ENCODE measurements around the gene ANXA4. TPM values are rescaled to one million over a fixed set of nuclear protein-coding genes. Genes with fewer than 3 reads are reported as not detected.
"Not testable (repeated sequence)": the region's sequence is repeated elsewhere in the genome, so short reads cannot be mapped to it uniquely, and the experiment has no call there.

Gene ANXA4
- total RNA-seq, 1 donor from 2014 or later: 102 TPM

GRCh38 chr2:69798909-69799526 lies 57.1 kb downstream of the ANXA4 start:
- DNase-seq (ENCODE audit: low spot score) (peak; percentile 18), ATAC-seq (no peak)

GRCh38 chr2:69801745-69802290 lies 59.9 kb downstream of the ANXA4 start:
- ATAC-seq: no peak
- DNase-seq (ENCODE audit: low spot score): no peak

- not testable (repeated sequence) for DNase-seq (ENCODE audit: low spot score); ATAC-seq
Observed at GRCh38 chr2:69802781-69803367, 60.9 kb downstream of the ANXA4 start.

- no peak for ATAC-seq
Observed at GRCh38 chr2:69804416-69804815, 62.5 kb downstream of the ANXA4 start.

GRCh38 chr2:69805887-69806286 lies 64.0 kb downstream of the ANXA4 start:
- DNase-seq (ENCODE audit: low spot score) (no peak), ATAC-seq (no peak)

More at GRCh38 chr2:69804416-69804815, 62.5 kb downstream of the ANXA4 start:
- DNase-seq (ENCODE audit: low spot score): no peak

- no peak for ATAC-seq
- DNase-seq (ENCODE audit: low spot score): no peak
Observed at GRCh38 chr2:69807821-69808540, 66.0 kb downstream of the ANXA4 start.

- ATAC-seq (no peak), DNase-seq (ENCODE audit: low spot score) (no peak)
Observed at GRCh38 chr2:69810550-69810949, 68.6 kb downstream of the ANXA4 start.

- DNase-seq (ENCODE audit: low spot score) (no peak), ATAC-seq (no peak)
Observed at GRCh38 chr2:69811018-69811417, 69.1 kb downstream of the ANXA4 start.

GRCh38 chr2:69811591-69811990 lies 69.7 kb downstream of the ANXA4 start:
- DNase-seq (ENCODE audit: low spot score): no peak
- no peak for ATAC-seq

- DNase-seq (ENCODE audit: low spot score) (no peak), ATAC-seq (peak; percentile 29)
Observed at GRCh38 chr2:69815717-69816116, 73.8 kb downstream of the ANXA4 start.

GRCh38 chr2:69816923-69817542 lies 75.1 kb downstream of the ANXA4 start:
- ATAC-seq (peak; percentile 97), DNase-seq (ENCODE audit: low spot score) (peak; percentile 76)

GRCh38 chr2:69817729-69818501 lies 76.0 kb downstream of the ANXA4 start:
- ATAC-seq (no peak), DNase-seq (ENCODE audit: low spot score) (no peak)

GRCh38 chr2:69827796-69828540 lies 86.0 kb downstream of the ANXA4 start:
- DNase-seq (ENCODE audit: low spot score) (no peak), ATAC-seq (no peak)

- DNase-seq (ENCODE audit: low spot score) (no peak), ATAC-seq (no peak)
Observed at GRCh38 chr2:69828938-69829255, 87.0 kb downstream of the ANXA4 start.

- peak; percentile 96 for ATAC-seq
- DNase-seq (ENCODE audit: low spot score): peak; percentile 98
Observed at GRCh38 chr2:69829256-69830044, 87.5 kb downstream of the ANXA4 start, which contains the start of gene GMCL1. Gene GMCL1, plus strand, starts transcription at chr2:69829660. Its CDS starts 233 bp downstream, at chr2:69829893.

- ATAC-seq: peak; percentile 54
Observed at GRCh38 chr2:69830045-69830905, 88.3 kb downstream of the ANXA4 start.

GRCh38 chr2:69830906-69831241 lies 88.9 kb downstream of the ANXA4 start:
- not testable (repeated sequence) for DNase-seq (ENCODE audit: low spot score); ATAC-seq

More at GRCh38 chr2:69830045-69830905, 88.3 kb downstream of the ANXA4 start:
- peak; percentile 56 for DNase-seq (ENCODE audit: low spot score)

- ATAC-seq (no peak), DNase-seq (ENCODE audit: low spot score) (no peak)
Observed at GRCh38 chr2:69831354-69831905, 89.5 kb downstream of the ANXA4 start.

Measured in left lobe of liver (tissue), 2 donors.